ENCODE measurements around the gene TSSK3.

- TF ChIP-seq CTCF (conservative IDR thresholded peaks at IDR 0.05; ENCODE audit: low read depth in 2 of 2) (no peak), POLR2AphosphoS5 (IDR thresholded peaks at IDR 0.05; ENCODE audit: low read depth) (no peak), ZNF114 (CRISPR knock-in tag; IDR thresholded peaks at IDR 0.05) (no peak), REST (IDR thresholded peaks at IDR 0.05; ENCODE audit: unreplicated experiment) (no peak), JUNB (IDR thresholded peaks at IDR 0.05; ENCODE audit: unreplicated experiment) (no peak), EZH2 (IDR thresholded peaks at IDR 0.05; ENCODE audit: low read depth, unreplicated experiment) (no peak), ETS1 (IDR thresholded peaks at IDR 0.05) (no peak), EZH2phosphoT487 (IDR thresholded peaks at IDR 0.05; ENCODE audit: unreplicated experiment) (no peak), CREB1 (CRISPR knock-in tag; IDR thresholded peaks at IDR 0.05; ENCODE audit: low read depth) (no peak), ZNF462 (CRISPR knock-in tag; IDR thresholded peaks at IDR 0.05) (no peak), ZNF331 (CRISPR knock-in tag; IDR thresholded peaks at IDR 0.05; ENCODE audit: low read depth) (no peak), NANOG (IDR thresholded peaks at IDR 0.05; ENCODE audit: borderline replicate concordance) (no peak)
Measured at GRCh38 chr1:32321712-32322291, 40.5 kb upstream of the TSSK3 start.
